HG02763 (cell line): ENCODE data around the gene EPHX1.
"Not testable (repeated sequence)": the region's sequence is repeated elsewhere in the genome, so short reads cannot be mapped to it uniquely, and the experiment has no call there.

Source experiments
- ATAC-seq: cut with Tn5 transposase; IDR thresholded peaks from one replicate; pipeline ENCODE4 v1.9.1; 2021; ENCODE audit warnings: mild to moderate bottlenecking, moderate library complexity; ENCODE audit not compliant: unreplicated experiment

EPHX1 gene

DNA sequence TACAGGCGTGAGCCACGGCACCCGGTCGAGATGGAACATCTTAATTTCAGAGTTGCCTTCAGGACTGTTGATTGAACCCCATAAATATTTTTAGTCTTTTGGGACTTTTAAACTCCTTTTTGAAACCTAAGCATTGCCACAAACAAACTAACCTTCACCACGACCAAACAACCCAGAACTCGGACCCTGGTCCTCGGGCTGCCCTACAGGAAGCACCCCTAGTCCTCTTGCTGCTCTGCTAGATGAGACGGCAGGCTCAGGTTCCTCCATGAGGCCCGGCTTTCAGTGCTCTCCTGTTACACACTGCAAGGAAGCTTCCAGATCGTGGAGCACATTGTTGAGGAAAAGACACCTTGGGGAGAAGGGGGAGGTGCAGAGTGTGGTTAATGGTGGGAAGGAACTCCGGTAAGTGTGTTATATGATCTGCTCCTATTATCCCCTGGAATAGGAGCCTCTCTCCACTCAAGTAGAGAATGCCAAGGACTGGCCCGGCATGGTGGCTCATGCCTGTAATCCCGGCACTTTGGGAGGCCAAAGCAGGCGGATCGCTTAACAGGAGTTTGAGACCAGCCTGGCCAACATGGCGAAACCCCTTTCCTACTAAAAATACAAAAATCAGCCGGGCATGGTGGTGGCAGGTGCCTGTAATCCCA lies 5.7 kb downstream of the EPHX1 start:
- ATAC-seq: no peak

DNA sequence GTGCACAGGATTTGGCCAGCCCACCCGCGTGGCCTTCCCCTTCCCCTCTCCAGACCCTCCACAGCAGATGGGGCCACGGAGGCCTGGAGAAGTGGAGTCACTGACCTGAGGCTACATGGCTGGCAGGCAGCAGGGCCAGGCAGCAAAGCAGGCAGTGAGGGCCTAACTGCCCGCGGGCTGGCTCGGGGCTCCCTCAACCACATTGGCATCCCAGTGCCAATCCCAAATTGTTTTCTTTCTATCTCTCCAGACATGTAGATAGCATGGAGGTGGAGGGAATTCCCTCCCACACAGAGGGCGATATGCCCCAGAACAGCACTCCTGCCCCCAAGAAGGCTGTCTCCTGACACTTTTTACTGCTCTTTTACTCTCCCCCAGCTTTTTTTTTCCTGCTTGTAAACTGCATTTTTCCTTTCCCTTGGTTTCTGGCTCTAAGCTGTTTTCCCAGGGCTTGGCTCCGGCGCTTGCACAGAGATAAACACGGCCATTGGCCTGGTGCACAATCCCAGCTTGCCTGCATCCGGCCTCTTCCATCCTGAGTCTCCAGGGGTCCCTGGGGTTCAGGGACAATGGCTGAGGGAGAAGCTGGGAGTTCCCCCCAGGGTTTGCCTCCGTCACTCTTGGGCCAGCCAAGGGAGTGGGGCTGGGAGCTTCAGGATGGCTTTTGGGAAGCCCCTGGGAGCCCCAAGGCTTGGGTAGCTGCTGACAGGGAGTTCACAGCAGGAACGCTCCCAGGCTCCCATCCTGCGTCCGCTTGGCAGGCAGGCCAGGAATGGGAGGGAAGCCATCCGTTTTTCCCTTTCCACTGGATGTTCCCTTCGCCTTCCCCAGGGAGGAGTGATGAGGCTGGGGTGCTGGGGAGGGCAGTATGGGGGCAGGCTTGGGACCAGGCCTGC lies 7.0 kb downstream of the EPHX1 start:
- ATAC-seq: no peak

DNA sequence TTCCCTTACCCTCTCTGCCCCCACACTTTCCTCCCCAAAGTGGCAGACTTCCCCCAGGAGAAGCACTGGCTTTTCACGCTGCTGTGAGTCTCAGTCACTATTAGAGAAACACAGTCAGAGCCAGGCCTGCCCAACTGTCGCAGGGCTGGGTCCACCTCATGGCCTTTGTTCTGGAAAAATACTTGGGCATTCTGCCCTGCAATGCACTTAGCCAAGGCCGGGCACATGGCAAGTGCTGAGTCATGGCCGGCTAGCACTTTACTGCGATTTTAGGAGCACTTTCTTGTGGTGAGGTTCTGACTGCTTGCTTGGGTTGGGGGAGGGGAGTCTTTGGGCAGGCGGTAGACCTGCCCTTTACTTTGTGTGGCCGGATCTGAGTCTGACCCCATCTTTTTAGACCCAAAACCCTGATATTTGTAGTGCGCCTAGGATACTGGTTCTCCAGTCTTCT lies 7.7 kb downstream of the EPHX1 start:
- no peak for ATAC-seq

DNA sequence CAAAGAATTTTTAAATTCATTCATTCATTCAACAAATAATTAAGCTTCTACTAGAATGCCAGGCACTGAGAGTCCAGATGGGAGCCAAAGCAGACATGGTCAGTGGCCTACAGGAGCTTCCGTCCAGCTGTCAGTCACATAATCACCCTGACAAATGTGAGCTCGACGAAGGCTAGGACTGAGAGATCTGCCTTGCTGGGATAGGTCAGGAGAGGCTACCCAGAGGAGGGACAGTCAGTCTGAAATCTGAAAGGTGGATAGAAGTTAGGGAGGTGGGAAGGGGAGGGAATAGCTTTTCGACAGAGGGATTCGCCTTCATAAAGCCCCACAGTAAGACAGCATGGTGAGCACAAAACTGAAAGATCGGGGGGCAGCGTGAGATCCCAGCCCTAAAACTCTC lies 8.3 kb downstream of the EPHX1 start:
- no peak for ATAC-seq

DNA sequence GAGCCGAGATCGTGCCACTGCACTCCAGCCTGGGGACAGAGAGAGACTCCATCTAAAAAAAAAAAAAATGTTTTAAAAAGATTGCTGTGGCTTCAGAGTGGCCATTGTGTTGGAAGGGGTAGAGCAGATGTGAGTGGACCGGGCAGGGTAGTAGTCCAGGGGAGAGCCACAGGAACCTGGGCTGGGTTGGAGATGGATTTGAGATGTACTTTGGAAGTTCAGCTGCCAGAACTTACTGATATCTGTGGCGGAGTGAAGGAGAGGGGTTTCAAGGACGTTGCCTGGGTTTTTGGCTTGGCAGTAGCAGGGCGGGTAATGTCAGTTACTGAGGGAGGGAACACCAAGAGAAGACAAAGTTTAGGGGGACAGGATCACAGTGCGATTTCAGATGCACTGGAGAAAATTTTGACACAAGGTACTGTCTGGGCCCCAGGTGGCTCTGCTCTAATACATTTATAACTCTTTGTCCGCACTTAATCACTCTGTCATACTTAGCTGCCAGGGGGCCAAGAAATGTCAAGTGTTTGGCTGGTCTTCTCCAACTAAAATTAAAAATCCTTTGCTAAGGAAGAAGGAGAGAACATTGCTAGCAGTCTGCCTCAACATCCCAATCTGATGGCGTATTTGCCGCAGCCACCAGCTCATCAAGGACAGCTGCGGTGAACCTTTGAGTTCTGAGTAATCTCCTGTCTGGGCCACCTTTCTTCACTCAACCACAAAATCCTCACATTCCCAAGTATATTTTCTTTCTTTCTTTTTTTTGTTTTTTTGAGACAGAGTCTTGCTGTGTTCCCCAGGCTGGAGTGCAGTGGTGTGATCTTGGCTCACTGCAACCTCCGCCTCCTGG lies 9.6 kb downstream of the EPHX1 start:
- ATAC-seq: no peak

DNA sequence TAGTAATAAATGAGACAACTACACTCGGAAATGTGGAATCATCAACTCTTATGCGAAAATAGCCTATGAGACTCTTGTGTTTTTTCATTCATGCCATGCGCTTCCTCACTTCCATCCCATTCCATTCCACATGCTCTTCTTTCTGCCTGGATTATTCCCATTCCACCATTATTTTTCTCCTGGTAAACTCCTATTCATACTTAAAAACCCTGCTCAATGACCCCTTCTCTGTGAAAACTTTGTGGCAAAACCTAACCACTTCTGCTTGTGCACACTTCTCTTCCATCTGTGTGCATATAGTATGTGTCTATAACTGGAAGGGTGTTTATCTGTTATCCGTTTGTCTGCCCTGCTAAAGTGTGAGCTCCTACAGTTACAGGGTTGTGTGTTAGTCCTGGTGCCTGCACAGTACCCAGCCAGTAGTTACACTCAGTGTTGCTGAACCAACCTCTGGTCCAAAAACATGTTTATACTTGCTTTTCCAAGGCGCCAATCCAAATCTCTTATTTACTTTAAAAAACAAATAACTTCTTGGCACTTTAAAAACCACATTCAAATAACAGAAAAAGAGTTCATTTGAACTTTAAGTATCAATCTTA lies 10.7 kb downstream of the EPHX1 start:
- ATAC-seq: no peak

DNA sequence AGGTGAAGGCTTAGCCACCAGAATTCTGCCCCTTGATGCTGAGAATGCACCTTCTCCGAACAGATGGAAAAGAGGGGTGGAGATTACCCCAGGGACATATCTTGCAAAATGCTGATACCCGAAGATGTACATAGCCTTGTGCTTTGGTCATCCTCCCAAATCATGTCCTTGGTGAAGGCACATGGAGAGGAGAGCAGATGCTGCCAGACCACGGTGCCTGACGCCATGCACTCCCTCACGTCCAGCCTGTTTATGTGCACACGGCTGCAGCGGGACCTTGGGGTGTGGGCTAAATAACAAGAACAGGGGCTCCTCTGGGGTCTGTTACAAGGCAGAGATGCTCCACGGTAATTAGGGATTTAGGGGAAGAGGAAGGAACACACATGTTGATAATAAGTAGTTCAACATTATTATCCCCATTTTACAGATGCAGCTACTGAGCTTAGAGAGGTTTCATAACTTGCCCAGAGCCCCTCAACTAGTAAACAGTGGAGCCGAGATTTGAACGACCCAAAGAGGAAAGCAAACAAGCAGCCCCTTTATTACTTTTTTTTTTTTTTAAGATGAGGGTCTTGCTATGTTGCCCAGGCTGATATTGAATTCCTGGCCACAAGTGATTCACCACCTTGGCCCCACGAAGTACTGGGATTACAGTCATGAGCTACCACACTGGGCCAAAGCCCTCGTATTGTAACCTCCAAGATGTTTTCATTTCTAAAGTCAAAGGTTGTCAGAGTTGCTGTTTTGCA lies 12.9 kb downstream of the EPHX1 start:
- ATAC-seq: no peak

DNA sequence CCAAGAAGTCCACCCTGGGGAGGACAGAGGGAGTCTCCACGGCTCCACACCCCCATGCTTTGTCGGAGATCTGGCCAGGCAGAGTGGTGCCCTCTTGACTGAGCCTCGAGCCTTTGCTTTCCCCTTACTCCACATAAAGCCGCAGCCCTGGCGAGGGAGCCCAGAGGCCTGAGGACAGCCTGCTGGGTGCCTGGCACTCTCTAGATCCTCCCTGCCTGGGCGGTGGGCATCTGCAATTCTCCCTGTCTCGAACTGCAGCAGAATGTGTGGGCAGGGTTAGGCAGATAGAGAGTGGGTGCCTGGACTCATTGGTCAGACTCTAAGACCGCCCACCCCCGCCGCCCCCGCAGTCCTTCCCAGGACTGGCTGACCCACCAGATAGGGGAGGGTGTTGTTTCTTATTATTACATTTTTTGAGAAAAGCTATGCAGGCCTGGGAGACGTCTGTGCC lies 13.9 kb downstream of the EPHX1 start:
- no peak for ATAC-seq

DNA sequence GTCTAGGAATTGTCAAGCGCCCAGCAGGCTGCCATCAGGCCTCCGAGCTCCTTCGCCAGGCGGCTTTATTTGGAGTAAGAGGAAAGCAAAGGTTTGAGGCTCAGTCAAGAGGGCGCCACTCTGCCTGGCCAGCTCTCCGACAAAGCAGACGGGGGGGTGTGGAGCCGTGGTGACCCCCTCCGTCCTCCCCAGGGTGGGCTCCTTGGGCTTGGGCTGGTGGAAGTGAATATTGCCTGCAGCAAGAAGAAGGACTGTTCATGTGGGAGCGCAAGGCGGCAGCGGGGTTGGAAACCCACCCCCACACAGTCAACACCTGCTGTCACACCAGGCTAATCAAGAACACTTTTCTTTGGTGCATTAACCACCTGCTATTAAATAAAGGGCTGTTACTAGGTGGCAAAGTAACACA lies 14.6 kb downstream of the EPHX1 start:
- no peak for ATAC-seq

DNA sequence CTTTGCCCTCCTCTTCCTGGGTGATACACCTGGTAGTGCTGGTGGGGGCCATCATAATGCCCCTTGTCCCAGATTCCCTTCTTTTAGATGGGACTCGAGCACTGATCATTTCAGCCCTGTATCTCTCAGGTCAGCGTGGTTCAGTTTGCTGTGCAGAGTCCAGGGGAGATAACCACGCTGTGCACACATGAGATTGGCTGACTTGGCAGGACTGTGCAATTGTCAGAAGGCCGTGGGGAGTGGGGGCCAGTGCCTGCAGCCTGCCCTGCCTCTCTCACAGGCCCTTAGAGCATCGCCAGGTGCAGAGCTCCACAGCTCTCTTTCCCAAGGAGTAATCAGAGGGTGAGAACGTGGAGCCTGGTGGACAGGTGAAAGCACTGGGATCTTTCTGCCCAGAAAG lies 15.2 kb downstream of the EPHX1 start:
- ATAC-seq: no peak

DNA sequence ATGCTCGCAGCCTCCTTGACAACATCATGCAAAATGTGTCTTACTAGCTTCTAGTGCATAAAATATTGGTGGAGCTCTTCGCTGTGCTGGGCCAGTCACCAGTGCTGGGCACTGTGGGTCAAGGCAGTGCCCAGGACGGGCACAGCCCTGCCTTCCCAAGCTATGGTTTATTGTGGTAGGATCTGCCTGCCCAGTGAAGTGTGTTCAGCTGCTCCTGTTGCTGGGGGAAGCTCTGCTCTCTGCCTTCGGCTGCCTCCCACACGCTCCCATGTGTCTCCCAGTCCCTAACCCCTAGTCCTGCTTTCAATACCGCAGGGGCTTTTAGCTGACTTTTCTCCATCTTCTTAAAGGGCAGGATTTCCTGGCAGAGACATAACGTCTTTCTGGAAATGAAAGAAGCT lies 15.7 kb downstream of the EPHX1 start:
- no peak for ATAC-seq

DNA sequence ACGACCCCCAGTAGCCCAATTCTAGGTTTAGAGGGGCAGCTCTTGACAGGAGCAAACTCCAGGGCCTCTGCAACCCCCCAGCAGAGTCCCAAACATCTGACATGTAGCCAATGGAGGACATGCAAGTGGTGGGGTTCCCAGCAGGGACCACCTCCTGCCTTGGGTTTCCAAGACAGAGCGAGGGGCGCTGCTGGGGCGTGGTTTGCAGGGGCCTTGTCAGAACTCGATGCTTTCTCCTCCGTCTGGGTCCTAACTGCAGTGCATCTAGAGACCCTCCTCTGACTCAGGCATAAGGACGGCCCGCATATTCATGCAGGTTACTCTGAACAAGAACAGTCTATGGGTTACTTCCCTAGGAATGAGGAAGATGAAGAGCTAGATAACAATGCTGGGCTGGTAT lies 17.2 kb downstream of the EPHX1 start:
- no peak for ATAC-seq

DNA sequence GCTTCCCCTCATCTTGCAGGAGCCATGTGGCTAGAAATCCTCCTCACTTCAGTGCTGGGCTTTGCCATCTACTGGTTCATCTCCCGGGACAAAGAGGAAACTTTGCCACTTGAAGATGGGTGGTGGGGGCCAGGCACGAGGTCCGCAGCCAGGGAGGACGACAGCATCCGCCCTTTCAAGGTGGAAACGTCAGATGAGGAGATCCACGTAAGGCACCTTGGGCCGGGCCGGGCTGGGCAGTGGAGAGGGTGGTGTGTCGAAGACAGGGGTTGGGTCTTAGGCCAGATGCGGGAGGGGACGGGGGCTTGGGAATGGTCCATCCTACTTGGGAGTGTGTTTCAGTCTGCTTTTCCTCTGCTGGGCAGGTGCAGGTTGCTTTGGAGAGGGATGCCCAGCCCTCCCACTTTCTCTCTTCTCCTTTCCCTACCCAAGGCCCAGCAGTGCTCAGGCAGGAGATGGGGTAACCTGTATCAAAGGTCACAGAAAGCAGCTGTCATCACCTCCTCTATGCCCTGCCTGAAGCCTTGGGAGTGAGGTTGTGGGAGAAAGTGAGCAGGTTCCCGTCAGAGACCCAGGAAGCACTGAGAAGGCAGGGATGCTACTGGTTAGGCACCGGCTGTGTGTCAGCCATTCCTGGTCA lies 18.9 kb downstream of the EPHX1 start:
- no peak for ATAC-seq

DNA sequence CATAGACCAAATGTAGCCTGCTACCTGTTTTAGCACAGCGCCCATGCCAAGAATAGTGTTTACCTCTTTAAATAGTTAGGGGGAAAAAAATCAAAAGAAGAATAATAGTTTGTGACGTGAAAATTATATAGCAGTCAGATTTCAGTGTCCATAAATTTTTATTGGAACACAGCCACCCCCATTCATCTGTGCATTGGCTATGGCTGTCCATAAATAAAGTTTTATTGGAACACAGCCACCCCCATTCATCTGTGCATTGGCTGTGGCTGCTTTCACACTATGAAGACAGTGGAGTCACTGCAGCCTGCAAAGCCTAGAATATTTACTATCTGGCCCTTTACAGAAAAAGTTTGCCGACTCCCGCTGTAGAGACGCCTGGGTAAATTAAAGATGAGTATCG lies 20.9 kb downstream of the EPHX1 start:
- no peak for ATAC-seq

DNA sequence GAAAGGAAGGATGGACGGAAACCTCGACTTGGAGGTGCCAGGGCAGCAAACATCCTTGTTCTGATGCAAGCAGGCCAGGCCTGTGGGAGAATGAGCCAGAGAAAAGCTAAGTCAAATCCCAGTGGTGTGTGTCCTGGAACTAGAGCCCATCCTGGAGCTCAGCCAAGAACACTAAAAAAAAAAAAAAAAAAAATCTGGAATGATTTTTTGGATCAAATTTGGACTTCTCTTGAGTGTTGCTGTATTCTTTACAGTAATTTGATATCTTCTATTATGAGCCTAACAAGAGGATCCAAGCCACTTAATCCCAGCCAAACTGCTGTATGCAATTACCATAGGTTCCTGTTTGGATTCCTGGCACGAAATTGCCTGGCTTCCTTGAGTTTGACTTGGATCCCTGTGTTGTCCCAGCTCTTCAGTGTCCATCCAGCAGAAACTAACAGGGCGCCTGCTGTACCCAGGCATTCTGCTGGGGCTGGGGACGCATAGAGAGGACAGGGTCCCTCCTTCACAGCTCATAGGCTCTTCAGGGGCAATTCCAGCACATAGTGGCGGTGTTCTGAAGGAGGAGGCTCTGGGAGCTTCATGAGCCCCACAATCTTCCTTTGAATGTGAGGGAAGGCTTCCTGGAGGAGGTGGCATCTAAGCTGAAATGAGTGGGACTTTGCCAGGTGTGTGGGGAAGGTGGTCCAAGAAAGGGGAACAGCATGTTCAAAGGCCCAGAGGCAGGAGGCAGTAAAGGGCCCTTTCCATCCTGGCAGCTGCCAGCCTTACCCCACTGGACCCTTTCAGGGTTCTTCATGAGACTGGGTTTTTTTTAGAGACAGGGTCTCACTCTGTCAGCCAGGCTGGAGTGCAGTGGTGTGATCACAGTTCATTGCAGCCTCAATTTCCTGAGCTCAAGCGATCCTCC lies 24.7 kb downstream of the EPHX1 start:
- no peak for ATAC-seq

DNA sequence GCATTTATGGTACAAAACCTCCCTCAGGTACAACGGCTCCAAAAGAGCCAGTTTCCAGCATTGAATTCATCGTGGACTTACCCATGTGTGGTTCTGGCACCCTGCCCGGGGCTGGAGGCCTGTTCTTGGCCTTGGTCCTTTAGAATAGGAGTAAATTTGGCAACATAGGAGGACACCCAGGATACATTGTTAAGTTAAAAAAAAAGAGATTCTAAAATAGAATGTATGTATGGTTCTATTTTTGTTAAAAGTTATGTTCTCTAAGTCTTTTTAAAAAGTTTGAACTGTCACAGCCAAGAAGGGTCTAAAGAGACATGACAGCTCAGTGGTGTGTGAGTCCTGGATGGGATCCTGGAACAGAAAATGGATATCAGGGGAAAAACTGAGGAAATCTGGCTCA lies 25.9 kb downstream of the EPHX1 start:
- ATAC-seq: no peak

DNA sequence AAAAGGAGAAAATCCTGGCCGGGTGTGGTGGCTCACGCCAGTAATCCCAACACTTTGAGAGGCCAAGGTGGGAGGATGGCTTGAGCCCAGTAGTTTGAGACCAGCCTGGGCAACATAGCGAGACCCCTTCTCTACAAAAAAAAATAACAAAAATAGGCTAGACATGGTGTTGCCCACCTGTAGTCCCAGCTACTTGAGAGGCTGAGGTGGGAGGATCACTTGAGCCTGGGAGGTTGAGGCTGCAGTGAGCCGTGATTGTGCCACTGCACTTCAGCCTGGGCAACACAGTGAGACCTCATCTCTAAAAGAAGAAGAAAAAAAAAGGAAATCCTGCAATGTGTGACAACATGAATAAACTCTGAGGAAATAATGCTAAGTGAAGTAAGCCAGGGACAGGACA lies 26.4 kb downstream of the EPHX1 start:
- ATAC-seq: not testable (repeated sequence)

DNA sequence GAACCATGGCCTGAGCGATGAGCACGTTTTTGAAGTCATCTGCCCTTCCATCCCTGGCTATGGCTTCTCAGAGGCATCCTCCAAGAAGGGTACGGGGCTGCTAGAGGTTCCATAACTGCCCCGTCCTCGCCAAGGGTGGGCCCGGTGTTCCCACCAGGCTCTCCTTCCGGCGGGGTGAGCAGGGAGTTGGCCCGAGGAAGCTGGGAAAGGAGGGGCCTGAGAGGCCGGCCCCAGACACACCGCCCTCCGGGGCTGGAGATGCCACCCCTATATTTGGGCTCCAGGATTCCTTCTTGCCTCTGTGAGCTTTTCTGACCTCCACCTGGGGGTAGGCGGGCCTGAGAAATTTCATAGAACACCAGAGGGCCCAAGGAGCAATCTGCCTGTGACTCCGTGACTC lies 28.9 kb downstream of the EPHX1 start:
- ATAC-seq: no peak

DNA sequence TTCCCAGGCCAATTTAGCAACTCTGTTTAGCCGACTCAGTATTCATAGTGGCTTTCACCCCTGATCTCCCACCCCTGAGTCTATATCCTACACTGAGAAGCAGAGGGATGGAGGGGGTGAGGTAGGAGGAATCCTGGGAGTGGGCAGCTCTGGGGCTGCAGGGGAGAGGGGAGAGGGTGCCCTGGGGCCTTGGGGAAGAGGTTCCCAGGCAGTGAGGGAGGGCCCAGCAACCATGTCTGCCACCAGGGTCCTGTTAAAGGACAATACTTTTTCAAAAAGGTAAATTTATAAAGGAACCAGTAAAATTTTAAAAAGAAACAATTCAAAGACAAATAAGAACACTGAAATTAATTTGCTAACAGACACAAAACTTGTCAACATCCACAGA lies 30.3 kb downstream of the EPHX1 start:
- ATAC-seq: no peak
